Psoas muscle (tissue), 8 donors: ENCODE results near the gene CNTNAP1. TPM values are rescaled to one million over a fixed set of nuclear protein-coding genes. Genes with fewer than 3 reads are reported as not detected.

Experiments
- ATAC-seq, 4 donors: fragments of 200-7000 bp; cut with Tn5 transposase; one replicate each; pipeline ENCODE4 v1.9.1; 2020; ENCODE audit warnings: moderate library complexity in 3 of 4, mild to moderate bottlenecking in 2 of 4
- DNase-seq, 2 donors: peaks; one replicate each; pipeline ENCODE4 v3.0.0-alpha.2; 2020
- H3K27ac ChIP-seq: fragments of 200-600 bp; one replicate; pipeline ENCODE4 v1.8.0; 2022
- H3K27me3 ChIP-seq, 3 donors: fragments of 200-600 bp in 1 of 3; one replicate each; pipeline versions ENCODE4 v1.6.1 to v1.8.0; 2013 to 2022; ENCODE audit warnings: low read length in 2 of 3, mild to moderate bottlenecking in 2 of 3, moderate library complexity in 1 of 3; ENCODE audit not compliant: insufficient read depth in 3 of 3
- H3K36me3 ChIP-seq, 2 donors: fragments of 200-600 bp in 1 of 2; one replicate each; pipeline versions ENCODE4 v1.6.1 to v1.8.0; 2013 to 2022; ENCODE audit warnings: low read depth in 1 of 2, mild to moderate bottlenecking in 1 of 2, moderate library complexity in 1 of 2; ENCODE audit not compliant: insufficient read depth in 1 of 2
- H3K4me1 ChIP-seq: fragments of 200-600 bp; one replicate; pipeline ENCODE4 v1.8.0; 2022
- H3K4me3 ChIP-seq: fragments of 200-600 bp; one replicate; pipeline ENCODE4 v1.8.0; 2022; ENCODE audit warnings: mild to moderate bottlenecking
- H3K9me3 ChIP-seq: fragments of 200-600 bp; one replicate; pipeline ENCODE4 v1.8.0; 2022
- CTCF ChIP-seq: fragments of 200-600 bp; IDR thresholded peaks from one replicate; pipeline ENCODE4 v1.8.0; 2022; ENCODE audit warnings: antibody characterized with exemption
- WGBS, 3 donors: extraction: QIAGEN DNeasy Blood & Tissue Kit; methylation state at CpG; one replicate each; pipeline versions ENCODE4 v1.1.6 to v1.1.7; 2013; 5-methylcytosine and 5-hydroxymethylcytosine counted together
- intact Hi-C, 2 donors: fragments of 100-400 bp; cut with DNase I; formaldehyde crosslinking; loops; one replicate each; pipeline versions ENCODE4 v1.11.0 to v1.14.2; 2022
- polyA plus RNA-seq, 3 donors: library from polyadenylated mRNA; stranded (reverse); fragments of 200-250 nt; gene quantifications; one replicate each; pipeline ENCODE4 v1.2.3, GENCODE V29; 2013
- total RNA-seq, 4 donors: library from RNA; stranded (reverse); fragmentation: NEBNext Ultra II Directional in 2 of 4; extraction: Animal tissue kit (Norgen Biotek cat#: 25700) in 2 of 4; gene quantifications; one replicate each; pipeline versions ENCODE4 v1.2.1 to v1.2.4, GENCODE V29; 2021 to 2023
- donor health status: healthy with polysubstance abuse.
- donor health status: DM: no; HTN: no; CAD: no; lungs with moderate emphysema.
- donor health status: Bipolar disorder and iron deficiency.
- donor health status: healthy.
- donor health status: DM: yes; HTN: yes; CAD: no.
- donor health status: DM: no; HTN: no; CAD: no.
- donor health status: DM: no; HTN: no; CAD: no.
- donor health status: DM: yes; HTN: yes; CAD: no.

Gene CNTNAP1
- total and polyA plus RNA-seq, 7 donors: 1.0 to 3.4 (median 2.0) TPM

- ATAC-seq: peak in 3 of 4 donors; percentile 21 to 29 (median 26)
- intact Hi-C loops: loop anchor here (2.0 to 10.0 kb wide), 3 partner anchors 57 to 361 kb away; partner anchors contain the start of gene PSMC3IP (in 1 of the 2)
Observed at GRCh38 chr17:42675965-42676423, 6.3 kb upstream of the CNTNAP1 start.

GRCh38 chr17:42676424-42677011, 5.8 kb upstream of the CNTNAP1 start, which contains the start of gene PLEKHH3:
PLEKHH3 (minus strand) TSS chr17:42676994; CDS start chr17:42676563, 431 bp downstream.
- peak; percentile 31 for TF ChIP-seq CTCF
- 0 to 1% (median 0%) methylated on average over 31 to 51 of the region's 51 CpGs for WGBS, 3 donors
- intact Hi-C loops: loop anchor here (5.0 to 10.0 kb wide), 2 partner anchors 99 to 362 kb away; partner anchors contain the start of gene PSMC3IP (in 1 of the 2)
- peaks cover 0 to 24% of the 10 kb centered on the region in 2 donors for H3K36me3 ChIP-seq
- no peaks in the 10 kb centered on the region for H3K9me3 ChIP-seq
- H3K27me3 ChIP-seq: no peaks in the 10 kb centered on the region
- H3K27ac ChIP-seq: peak within 1 kb of the TSS; percentile 81
- ATAC-seq (no peak), DNase-seq (no peak)
- H3K4me3 ChIP-seq: peak within 1 kb of the TSS; percentile 96
- peaks cover 45% of the 10 kb centered on the region for H3K4me1 ChIP-seq

More at GRCh38 chr17:42675965-42676423, 6.3 kb upstream of the CNTNAP1 start:
- Histone ChIP-seq H3K36me3 (peaks cover 0 to 30% of the 10 kb centered on the region in 2 donors), H3K27ac (peak overlapping the region; percentile 81), H3K4me3 (peak overlapping the region; percentile 96), H3K27me3 (no peaks in the 10 kb centered on the region), H3K9me3 (no peaks in the 10 kb centered on the region), H3K4me1 (peaks cover 45% of the 10 kb centered on the region)
- no peak for TF ChIP-seq CTCF
- DNase-seq: peak; percentile 68 to 83
- WGBS, 3 donors: 1% methylated on average over 37 to 43 of the region's 43 CpGs

GRCh38 chr17:42677012-42677857, 5.1 kb upstream of the CNTNAP1 start:
- 1 to 2% (median 1%) methylated on average over 23 to 33 of the region's 33 CpGs for WGBS, 3 donors
- H3K9me3 ChIP-seq: no peaks in the 10 kb centered on the region
- H3K27ac ChIP-seq: peak overlapping the region; percentile 81
- H3K4me3 ChIP-seq: peak overlapping the region; percentile 96
- H3K27me3 ChIP-seq: no peaks in the 10 kb centered on the region
- peak; percentile 100 for DNase-seq
- ATAC-seq: peak; percentile 65 to 71 (median 68)
- peaks cover 53% of the 10 kb centered on the region for H3K4me1 ChIP-seq
- intact Hi-C loops: loop anchor here (5.0 to 10.0 kb wide), 2 partner anchors 100 to 362 kb away; partner anchors contain the start of gene PSMC3IP (in 1 of the 2)
- no peak for TF ChIP-seq CTCF
- peaks cover 0 to 17% of the 10 kb centered on the region in 2 donors for H3K36me3 ChIP-seq

- Histone ChIP-seq H3K36me3 (peaks cover 0 to 8% of the 10 kb centered on the region in 2 donors), H3K27me3 (no peaks in the 10 kb centered on the region), H3K4me1 (peaks cover 53% of the 10 kb centered on the region), H3K9me3 (no peaks in the 10 kb centered on the region), H3K27ac (peak overlapping the region; percentile 81), H3K4me3 (peak overlapping the region; percentile 96)
- intact Hi-C loops: loop anchor here (5.0 to 10.0 kb wide), 2 partner anchors 101 to 363 kb away; partner anchors contain the start of gene PSMC3IP (in 1 of the 2)
- ATAC-seq: peak; percentile 40 to 60 (median 46)
- DNase-seq: peak; percentile 89 to 95
- no peak for TF ChIP-seq CTCF
- 0 to 1% (median 1%) methylated on average over 45 to 53 of the region's 53 CpGs for WGBS, 3 donors
Observed at GRCh38 chr17:42677921-42678781, 4.2 kb upstream of the CNTNAP1 start.
